GM12878 (cell line): ENCODE results near the gene LY6G5B. TPM values are rescaled to one million over a fixed set of nuclear protein-coding genes. Genes with fewer than 3 reads are reported as not detected.

Experiments used
- ATAC-seq: fragments of 200-7000 bp; cut with Tn5 transposase; 3 replicates; pipeline ENCODE4 v1.9.1; 2020; ENCODE audit warnings: mild to moderate bottlenecking, moderate library complexity
- BruUV-seq: library from RNA; stranded (reverse); fragments of 400-500 nt; replicated peaks from 2 replicates; lab custom pipeline; 2021; lab: Mats Ljungman, UMichigan
- CTCF ChIA-PET: fragments of 300-600 bp; sonication (Branson Sonifier 250); formaldehyde crosslinking; extraction: SDS; loops from one replicate; lab custom pipeline; 2021; ENCODE audit warnings: inconsistent platforms; lab: Yijun Ruan, JAX
- POLR2A ChIA-PET: fragments of 350-600 bp; formaldehyde crosslinking; extraction: SDS; loops from one replicate; lab custom pipeline; 2021; ENCODE audit warnings: inconsistent platforms; lab: Charles Lee
- RAD21 ChIA-PET: fragments of 300-600 bp; sonication (Branson Sonifier 250); formaldehyde crosslinking; loops from one replicate; lab custom pipeline; 2023; ENCODE audit warnings: antibody characterized with exemption; ENCODE audit not compliant: unreplicated experiment; lab: Charles Lee
- SMC1A ChIA-PET: fragments of 300-600 bp; sonication (Branson Sonifier 250); formaldehyde crosslinking; loops from one replicate; lab custom pipeline; 2023; ENCODE audit not compliant: unreplicated experiment, uncharacterized antibody; lab: Charles Lee
- DNase-seq: peaks from one replicate; pipeline ENCODE4 v3.0.0-alpha.2; 2011; ENCODE audit warnings: low read depth, low spot score
- FAIRE-seq: peaks from 3 replicates; lab custom pipeline; 2011; peaks lifted over from hg19 to GRCh38; lab: Jason Lieb, UNC
- H2AFZ ChIP-seq: 2 replicates; pipeline ENCODE4 v1.6.0; 2011; ENCODE audit warnings: low read depth, low read length, control low read depth; ENCODE audit not compliant: control insufficient read depth
- H3K27ac ChIP-seq: 2 replicates; pipeline ENCODE4 v1.5.1; 2011; ENCODE audit warnings: control low read depth; ENCODE audit not compliant: control insufficient read depth, insufficient read depth
- H3K27me3 ChIP-seq, 2 experiments: replicated peaks in 1 of 2; 2 replicates each; pipeline versions ENCODE4 v1.6.0 to v1.6.1; 2011; ENCODE audit warnings: low read length in 1 of 2; ENCODE audit not compliant: control insufficient read depth in 2 of 2, insufficient read depth in 2 of 2
- H3K36me3 ChIP-seq, 2 experiments: 2 replicates each; pipeline ENCODE4 v1.5.1; 2011; ENCODE audit warnings: low read length in 1 of 2; ENCODE audit not compliant: control insufficient read depth in 2 of 2, insufficient read depth in 2 of 2
- H3K4me1 ChIP-seq: 2 replicates; pipeline ENCODE4 v1.6.1; 2011; ENCODE audit warnings: mild to moderate bottlenecking, low read length, moderate library complexity, mixed read lengths; ENCODE audit not compliant: control insufficient read depth, insufficient read depth
- H3K4me2 ChIP-seq: 2 replicates; pipeline ENCODE4 v1.6.0; 2011; ENCODE audit warnings: control low read depth; ENCODE audit not compliant: control insufficient read depth, insufficient read depth
- H3K4me3 ChIP-seq: fragments of 200-600 bp; sonication (generic); 2 replicates; pipeline ENCODE4 v1.5.1; 2016
- H3K79me2 ChIP-seq: 2 replicates; pipeline ENCODE4 v1.6.0; 2011; ENCODE audit warnings: low read length; ENCODE audit not compliant: control insufficient read depth, insufficient read depth
- H3K9ac ChIP-seq: 2 replicates; pipeline ENCODE4 v1.8.0; 2011; ENCODE audit warnings: low read length, control low read depth, mixed read lengths; ENCODE audit not compliant: control insufficient read depth, insufficient read depth
- H3K9me3 ChIP-seq: replicated peaks from 3 replicates; pipeline ENCODE4 v1.5.1; 2011; ENCODE audit warnings: mild to moderate bottlenecking, low read length; ENCODE audit not compliant: control insufficient read depth, insufficient read depth
- H4K20me1 ChIP-seq: 2 replicates; pipeline ENCODE4 v1.6.0; 2011; ENCODE audit not compliant: control insufficient read depth, insufficient read depth
- FOXK2 ChIP-seq: fragments of 450-650 bp; IDR thresholded peaks from 2 replicates; pipeline ENCODE4 v1.6.1; 2017; ENCODE audit warnings: mild to moderate bottlenecking, moderate library complexity
- FOXM1 ChIP-seq: IDR thresholded peaks from 2 replicates; pipeline ENCODE4 v1.6.1; 2012; ENCODE audit warnings: low read depth, mild to moderate bottlenecking, inconsistent platforms, low read length, moderate library complexity
- IKZF1 ChIP-seq: fragments of 450-650 bp; conservative IDR thresholded peaks from 2 replicates; pipeline ENCODE4 v1.6.1; 2017; ENCODE audit warnings: antibody characterized with exemption, mild to moderate bottlenecking
- LARP7 ChIP-seq: fragments of 450-650 bp; IDR thresholded peaks from 2 replicates; pipeline ENCODE4 v1.6.1; 2017; ENCODE audit warnings: mild to moderate bottlenecking
- NR2F1 ChIP-seq: fragments of 450-650 bp; conservative IDR thresholded peaks from 2 replicates; pipeline ENCODE4 v1.6.1; 2017; ENCODE audit warnings: mild to moderate bottlenecking
- PRDM15 ChIP-seq: fragments of 450-650 bp; formaldehyde crosslinking; IDR thresholded peaks from 2 replicates; pipeline ENCODE4 v1.4.0; 2020; ENCODE audit warnings: mild to moderate bottlenecking, moderate library complexity
- RELA ChIP-seq: fragments of 450-650 bp; IDR thresholded peaks from 2 replicates; pipeline ENCODE4 v1.8.0; 2014; ENCODE audit warnings: borderline replicate concordance; ENCODE audit not compliant: partially characterized antibody
- SP1 ChIP-seq: IDR thresholded peaks from one replicate; pipeline ENCODE4 v1.6.1; 2011; ENCODE audit warnings: low read depth, low read length
- STAT1 ChIP-seq: fragments of 450-650 bp; conservative IDR thresholded peaks from 2 replicates; pipeline ENCODE4 v1.6.1; 2014; ENCODE audit warnings: antibody characterized with exemption, mild to moderate bottlenecking
- ZNF687 ChIP-seq: fragments of 450-650 bp; IDR thresholded peaks from 2 replicates; pipeline ENCODE4 v1.6.1; 2017; ENCODE audit warnings: mild to moderate bottlenecking, moderate library complexity
- WGBS: methylation state at CpG from one replicate; pipeline ENCODE4 v1.1.6; 2016; ENCODE audit warnings: low lambda C conversion rate; ENCODE audit not compliant: insufficient replicate concordance, insufficient coverage; ENCODE audit errors: missing lambda C conversion rate; 5-methylcytosine and 5-hydroxymethylcytosine counted together
- in situ Hi-C: fragments of 300-500 bp; cut with MboI; formaldehyde crosslinking; loops from 9 replicates; pipeline ENCODE4 v1.14.3; 2018; ENCODE audit warnings: mixed read lengths
- intact Hi-C: fragments of 100-400 bp; cut with micrococcal nuclease; formaldehyde crosslinking; loops from one replicate; pipeline ENCODE4 v1.14.2; 2022; ENCODE audit not compliant: unreplicated experiment
- polyA plus RNA-seq, 11 experiments: library from polyadenylated mRNA; depleted of rRNA in 4 of 11; unstranded in 6 of 11; stranded (reverse) in 5 of 11; fragments of >200 nt; fragmentation: Nextera tagmentation in 4 of 11; fragmentation: Illumina TruSeq in 1 of 11; extraction: Ambion mirVana in 4 of 11; extraction: Trizol in 1 of 11; gene quantifications; 1 replicate in 1 of 11; 2 replicates in 10 of 11; pipeline versions ENCODE4 v1.2.1 to v1.2.3, GENCODE V29; 2011 to 2016; ENCODE audit warnings: inconsistent platforms in 2 of 11, missing spikeins in 2 of 11, low read depth in 1 of 11
- total RNA-seq, 4 experiments: library from RNA; depleted of rRNA in 3 of 4; stranded (reverse); fragments of >200 nt in 3 of 4; fragmentation: Illumina TruSeq in 1 of 4; extraction: Trizol in 1 of 4; gene quantifications; 2 replicates each; pipeline versions ENCODE4 v1.2.1 to v1.2.3, GENCODE V29; 2013 to 2021

The LY6G5B gene
- total and polyA plus RNA-seq, 10 of the 15 experiments (the other 5 are each of a cell fraction or from before 2014, with no cell fraction given) = 3.2 to 16.5 (median 7.5) TPM

GRCh38 chr6:31662124-31662723, 7.6 kb upstream of the LY6G5B start:
- no peak overlapping the region; the same call in 1 of the 2 replicates for H3K9ac ChIP-seq
- ATAC-seq (no peak), DNase-seq (no peak), FAIRE-seq (no peak)
- peaks cover 47% of the 10 kb centered on the region for H3K4me1 ChIP-seq
- TF ChIP-seq NR2F1 (0 out of 2 replicates have a peak, but pooled peaks have one; percentile 17), SP1 (no peak), FOXM1 (0 out of 2 replicates have a peak, but pooled peaks have one; percentile 40), FOXK2 (no peak), RELA (no peak), STAT1 (no peak), ZNF687 (no peak), PRDM15 (CRISPR knock-in tag) (no peak), LARP7 (no peak), IKZF1 (peak; percentile 54; the same call in 1 of the 2 replicates)
- no peaks in the 10 kb centered on the region; the same call in 2 of the 3 replicates for H3K9me3 ChIP-seq
- CTCF ChIA-PET = interaction anchor here (1.5 to 2.2 kb wide), 3 partner anchors 10 to 76 kb away, joined by 3 to 19 read pairs (median 7); partner anchors contain the start of gene BAG6
- peaks cover 0 to 11% of the 10 kb centered on the region in 2 experiments for H3K36me3 ChIP-seq
- H3K4me3 ChIP-seq = 0 out of 2 replicates have a peak overlapping the region, but pooled peaks have one; percentile 26
- WGBS = 81% methylated on average over 10 of the region's 12 CpGs
- POLR2A ChIA-PET = interaction anchor here (0.5 to 5.9 kb wide), 17 partner anchors 9 to 236 kb away, joined by 3 to 107 read pairs (median 4); partner anchors contain the start of genes ABHD16A, APOM, ATP6V1G2 and BAG6
- no TSS peak for BruUV-seq
- no peaks in the 10 kb centered on the region for H4K20me1 ChIP-seq
- intact Hi-C loops (no loop called here), in situ Hi-C loops (no loop called here)
- RAD21 ChIA-PET = interaction anchor here (0.6 to 2.1 kb wide), 2 partner anchors 65 to 310 kb away, joined by 3 to 4 read pairs; partner anchors contain the start of gene DXO
- H3K79me2 ChIP-seq = peaks cover 69% of the 10 kb centered on the region
- H2AFZ ChIP-seq = no peak overlapping the region
- H3K4me2 ChIP-seq = 0 out of 2 replicates have a peak overlapping the region, but pooled peaks have one; percentile 26
- H3K27me3 ChIP-seq = no peaks in the 10 kb centered on the region
- SMC1A ChIA-PET = interaction anchor here (1.0 to 2.5 kb wide), 3 partner anchors 10 to 121 kb away, joined by 6 to 14 read pairs (median 9); partner anchors contain the start of genes BAG6 and DDX39B
- H3K27ac ChIP-seq = peak overlapping the region; percentile 22
